ENCODE data around the gene QSOX2.
"Not testable (repeated sequence)": the region's sequence is repeated elsewhere in the genome, so short reads cannot be mapped to it uniquely, and the experiment has no call there.

The QSOX2 gene

DNA sequence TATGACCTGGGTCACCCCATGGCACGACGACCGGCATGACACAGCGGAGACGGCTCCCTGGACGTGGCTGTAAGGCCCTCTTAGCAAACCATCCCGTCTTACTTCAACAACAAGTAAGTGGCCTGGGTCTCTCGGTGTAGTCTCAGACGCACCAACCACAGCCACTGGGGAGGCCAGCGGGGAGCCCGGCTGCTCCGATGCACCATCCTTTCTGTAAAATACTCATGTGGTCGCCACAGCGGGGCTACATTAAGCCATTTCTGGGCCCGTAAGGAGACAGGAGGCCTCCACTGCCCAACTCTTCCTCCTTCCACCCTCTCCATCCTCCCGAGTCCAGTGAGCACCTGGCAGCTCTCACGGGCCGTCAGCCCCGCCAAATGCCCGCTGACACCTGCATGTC is 4.7 kb downstream of the QSOX2 start:
- DNase-seq = no peak
- H3K27me3 Mint-ChIP-seq = no peaks in the 10 kb centered on the region
- H3K4me3 Mint-ChIP-seq = no peak overlapping the region
- H3K9me3 Mint-ChIP-seq = no peaks in the 10 kb centered on the region
- H3K4me1 Mint-ChIP-seq = peaks cover 69% of the 10 kb centered on the region
- no peak for ATAC-seq
- peak overlapping the region in 1 of 2 donors; percentile 49 for H3K27ac Mint-ChIP-seq

- Mint-ChIP-seq H3K9me3 (no peaks in the 10 kb centered on the region), H3K27me3 (no peaks in the 10 kb centered on the region), H3K27ac (no peak overlapping the region), H3K4me3 (no peak overlapping the region), H3K4me1 (peaks cover 74% of the 10 kb centered on the region)
- DNase-seq = no peak
- ATAC-seq = no peak
These were observed 5.7 kb downstream of the QSOX2 start for GRCh38 chr9:136239983-136240330.

DNA sequence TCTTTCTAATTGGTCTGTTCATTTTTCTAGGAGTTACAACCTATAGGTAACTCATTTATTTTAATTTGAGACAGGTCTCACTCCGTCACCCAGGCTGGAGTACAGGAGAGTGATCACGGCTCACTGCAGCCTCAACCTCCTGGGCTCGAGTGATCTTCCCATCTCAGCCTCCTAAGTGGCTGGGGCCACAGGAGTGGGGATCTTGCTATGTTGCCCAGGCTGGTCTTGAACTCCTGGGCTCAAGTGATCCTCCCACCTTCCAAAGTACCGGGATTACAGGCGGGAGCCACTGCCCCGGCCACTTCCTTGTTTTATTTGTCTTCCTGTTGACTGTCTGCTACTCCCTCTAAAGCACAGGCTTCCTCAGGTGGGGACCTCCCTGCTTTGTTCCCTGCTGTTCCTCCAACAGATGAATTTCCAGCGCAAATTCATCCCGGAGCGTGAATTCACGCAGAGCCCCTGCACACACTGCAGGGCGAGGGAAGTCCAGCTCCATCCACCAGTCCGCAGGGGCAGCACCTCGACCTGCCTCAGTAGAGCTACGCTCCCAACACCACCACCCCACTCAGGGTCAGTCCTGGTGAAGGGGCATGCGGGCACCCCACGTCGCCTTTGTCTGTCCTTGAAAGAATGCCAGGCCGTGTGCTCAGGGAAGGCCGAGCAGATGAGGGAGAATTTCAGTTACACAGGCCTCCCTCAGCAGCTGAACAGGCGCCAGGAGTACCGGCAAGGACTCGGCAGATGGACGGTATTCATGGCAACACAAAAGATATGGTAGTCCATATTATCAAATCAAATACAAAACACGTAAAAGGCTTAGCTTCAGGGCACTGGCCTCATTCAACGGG is 6.3 kb downstream of the QSOX2 start:
- Mint-ChIP-seq H3K27me3 (no peaks in the 10 kb centered on the region), H3K9me3 (no peaks in the 10 kb centered on the region), H3K4me3 (no peak overlapping the region), H3K4me1 (peaks cover 74% of the 10 kb centered on the region), H3K27ac (no peak overlapping the region)
- no peak for DNase-seq
- no peak for ATAC-seq

DNA sequence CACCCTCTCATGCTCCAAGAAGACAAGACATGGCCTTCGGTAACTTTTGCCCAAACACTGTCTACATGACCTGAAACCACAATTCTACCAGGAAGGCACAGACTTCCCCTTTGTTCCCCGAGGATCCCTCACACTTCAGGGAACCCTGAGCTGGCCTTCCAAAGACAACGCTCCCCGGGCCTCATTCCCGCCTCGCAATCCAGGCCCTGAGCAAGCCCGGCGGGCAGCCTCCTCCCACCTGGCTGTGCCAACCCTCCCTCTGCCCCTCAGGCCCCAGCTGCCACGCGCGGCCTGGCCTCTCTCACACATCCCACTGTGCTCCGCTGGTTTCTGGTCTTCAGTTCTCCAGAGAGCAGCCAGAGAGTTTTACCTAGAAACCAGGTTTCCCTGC is 7.3 kb downstream of the QSOX2 start:
- Mint-ChIP-seq H3K4me3 (no peak overlapping the region), H3K27ac (no peak overlapping the region), H3K4me1 (peaks cover 74% of the 10 kb centered on the region), H3K27me3 (no peaks in the 10 kb centered on the region), H3K9me3 (no peaks in the 10 kb centered on the region)
- ATAC-seq (no peak), DNase-seq (no peak)

GRCh38 chr9:136237486-136238341 is 7.9 kb downstream of the QSOX2 start:
- ATAC-seq (no peak), DNase-seq (no peak)
- Mint-ChIP-seq H3K27ac (no peak overlapping the region), H3K9me3 (no peaks in the 10 kb centered on the region), H3K4me3 (no peak overlapping the region), H3K27me3 (no peaks in the 10 kb centered on the region), H3K4me1 (peaks cover 74% of the 10 kb centered on the region)

DNA sequence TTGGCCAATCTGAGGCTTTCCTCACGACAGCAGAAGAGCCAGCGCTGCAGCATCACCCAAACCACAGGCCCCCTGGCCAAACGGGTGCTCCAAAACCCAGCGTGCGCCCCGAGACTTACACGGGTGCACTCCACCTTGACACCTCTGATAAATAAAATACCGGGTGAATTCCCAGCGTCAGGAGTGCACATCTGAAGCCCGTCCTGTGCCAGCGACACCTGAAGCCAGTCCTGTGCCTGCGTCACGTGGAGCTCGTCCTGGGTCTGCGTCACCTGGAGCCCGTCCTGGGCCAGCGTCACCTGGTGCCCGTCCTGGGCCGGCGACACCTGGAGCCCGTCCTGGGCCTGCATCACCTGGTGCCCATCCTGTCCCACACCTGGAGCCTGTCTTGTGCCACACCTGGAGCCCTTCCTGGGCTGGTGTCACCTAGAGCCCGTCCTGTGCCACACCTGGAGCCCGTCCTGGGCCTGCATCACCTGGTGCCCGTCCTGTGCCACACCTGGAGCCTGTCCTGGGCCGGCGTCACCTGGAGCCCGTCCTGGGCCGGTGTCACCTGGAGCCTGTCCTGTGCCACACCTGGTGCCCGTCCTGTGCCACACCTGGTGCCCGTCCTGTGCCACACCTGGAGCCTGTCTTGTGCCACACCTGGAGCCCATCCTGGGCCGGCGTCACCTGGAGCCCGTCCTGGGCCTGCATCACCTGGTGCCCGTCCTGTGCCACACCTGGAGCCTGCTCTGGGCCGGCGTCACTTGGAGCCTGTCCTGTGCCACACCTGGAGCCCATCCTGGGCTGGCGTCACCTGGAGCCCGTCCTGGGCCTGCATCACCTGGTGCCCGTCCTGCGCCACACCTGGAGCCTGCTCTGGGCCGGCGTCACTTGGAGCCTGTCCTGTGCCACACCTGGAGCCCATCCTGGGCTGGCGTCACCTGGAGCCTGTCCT is 8.9 kb downstream of the QSOX2 start:
- not testable (repeated sequence) for H3K4me3 Mint-ChIP-seq, DNase-seq, ATAC-seq, H3K9me3 Mint-ChIP-seq, H3K27ac Mint-ChIP-seq, H3K27me3 Mint-ChIP-seq
- H3K4me1 Mint-ChIP-seq = peaks cover 74% of the 10 kb centered on the region

GRCh38 chr9:136235709-136236455 is 9.7 kb downstream of the QSOX2 start:
- Mint-ChIP-seq H3K4me1 (peaks cover 74% of the 10 kb centered on the region), H3K27ac (no peak overlapping the region), H3K9me3 (no peaks in the 10 kb centered on the region), H3K27me3 (no peaks in the 10 kb centered on the region), H3K4me3 (no peak overlapping the region)
- DNase-seq (no peak), ATAC-seq (no peak)

DNA sequence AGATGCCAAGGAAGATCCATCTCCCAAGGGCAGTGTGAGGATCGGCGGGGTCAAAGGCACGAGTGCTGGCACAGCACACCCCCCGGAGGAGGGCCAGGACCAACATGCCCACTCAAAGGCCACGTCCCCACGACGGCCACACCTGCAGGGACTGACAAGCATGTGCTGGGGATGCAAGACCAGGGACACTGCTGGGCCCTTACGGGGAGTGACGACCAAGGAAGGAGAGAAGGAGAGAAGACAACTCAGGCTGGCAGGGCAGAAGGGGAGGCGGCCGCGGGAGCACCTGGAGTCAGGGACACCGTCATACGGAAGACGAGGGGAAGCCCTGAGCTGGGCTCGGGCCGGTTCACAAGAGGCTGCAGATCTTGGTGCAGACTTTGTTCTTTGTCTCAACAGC is 10.4 kb downstream of the QSOX2 start:
- Mint-ChIP-seq H3K9me3 (no peaks in the 10 kb centered on the region), H3K4me3 (no peak overlapping the region), H3K27me3 (no peaks in the 10 kb centered on the region), H3K27ac (peak overlapping the region in 1 of 2 donors; percentile 43), H3K4me1 (peaks cover 74% of the 10 kb centered on the region)
- DNase-seq (no peak), ATAC-seq (no peak)

DNA sequence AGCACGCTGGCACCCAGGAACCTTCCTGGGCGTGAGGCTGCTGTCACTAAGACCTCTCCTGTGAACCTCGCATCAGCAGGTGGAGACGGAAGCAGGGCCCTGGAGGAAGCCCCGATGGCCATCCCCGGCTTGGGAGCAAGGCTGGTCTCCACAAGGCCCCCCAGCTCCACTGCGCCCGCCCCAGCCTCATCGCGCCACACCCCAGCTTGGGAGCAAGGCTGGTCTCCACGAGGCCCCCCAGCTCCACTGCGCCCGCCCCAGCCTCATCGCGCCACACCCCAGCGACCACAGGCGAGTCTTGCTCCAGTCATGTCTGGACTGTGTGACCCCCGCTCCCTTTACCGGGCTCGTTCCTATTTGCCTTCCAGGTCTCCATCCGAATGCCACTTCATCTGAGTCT is 11.0 kb downstream of the QSOX2 start:
- no peaks in the 10 kb centered on the region for H3K9me3 Mint-ChIP-seq
- H3K4me3 Mint-ChIP-seq = no peak overlapping the region
- peaks cover 73% of the 10 kb centered on the region for H3K4me1 Mint-ChIP-seq
- no peaks in the 10 kb centered on the region for H3K27me3 Mint-ChIP-seq
- ATAC-seq (peak; percentile 52), DNase-seq (no peak)
- peak overlapping the region; percentile 65 to 72 for H3K27ac Mint-ChIP-seq

DNA sequence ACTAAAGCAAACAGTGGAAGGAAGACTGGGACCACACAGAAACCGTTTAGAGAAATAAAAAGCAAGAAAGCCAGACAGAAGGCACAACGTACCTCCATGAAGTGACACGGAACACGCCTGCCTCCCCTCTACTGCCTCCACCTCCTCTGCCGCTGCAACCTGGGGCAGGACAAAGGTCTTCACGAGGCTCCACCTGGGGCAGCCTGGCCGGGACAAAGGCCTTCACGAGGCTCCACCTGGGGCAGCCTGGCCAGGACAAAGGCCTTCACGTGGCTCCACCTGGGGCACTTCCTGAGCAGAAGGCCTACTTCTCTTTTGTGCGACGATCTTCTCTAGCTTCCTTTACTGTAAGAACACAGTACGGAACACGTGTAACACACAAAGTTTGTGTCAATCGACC is 11.7 kb downstream of the QSOX2 start:
- Mint-ChIP-seq H3K9me3 (no peaks in the 10 kb centered on the region), H3K4me1 (peaks cover 70% of the 10 kb centered on the region), H3K27ac (peak overlapping the region in 1 of 2 donors; percentile 90), H3K27me3 (no peaks in the 10 kb centered on the region), H3K4me3 (peak overlapping the region in 1 of 2 donors; percentile 52)
- no peak for DNase-seq
- ATAC-seq = no peak

GRCh38 chr9:136233411-136233810 is 12.2 kb downstream of the QSOX2 start:
- peak; percentile 22 for ATAC-seq
- peaks cover 70% of the 10 kb centered on the region for H3K4me1 Mint-ChIP-seq

DNA sequence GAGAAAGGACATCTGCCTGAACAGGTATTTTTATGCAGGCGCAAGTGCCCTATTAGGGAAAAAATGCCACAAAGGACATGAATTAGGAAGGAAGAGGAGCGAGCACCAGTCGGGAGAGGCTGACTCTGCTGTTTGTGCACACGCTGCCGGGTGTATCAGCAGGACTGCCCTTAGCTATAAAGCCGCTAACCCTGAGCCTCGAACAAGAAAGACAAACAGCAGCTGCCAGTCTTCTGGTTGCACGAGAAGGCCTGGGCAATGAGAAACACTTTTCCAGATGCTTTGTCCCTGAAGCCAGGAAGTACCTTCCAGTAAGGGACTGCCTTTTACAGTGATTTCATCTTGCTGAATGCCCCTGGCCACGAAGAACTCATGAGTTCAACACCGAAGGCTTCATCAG is 12.6 kb downstream of the QSOX2 start:
- peaks cover 70% of the 10 kb centered on the region for H3K4me1 Mint-ChIP-seq
- ATAC-seq = no peak
- peak overlapping the region in 1 of 2 donors; percentile 37 for H3K4me3 Mint-ChIP-seq
- H3K9me3 Mint-ChIP-seq = no peaks in the 10 kb centered on the region
- no peaks in the 10 kb centered on the region for H3K27me3 Mint-ChIP-seq
- H3K27ac Mint-ChIP-seq = peak overlapping the region in 1 of 2 donors; percentile 90
- DNase-seq = no peak

More at GRCh38 chr9:136233411-136233810, 12.2 kb downstream of the QSOX2 start:
- Mint-ChIP-seq H3K9me3 (no peaks in the 10 kb centered on the region), H3K27me3 (no peaks in the 10 kb centered on the region), H3K4me3 (peak overlapping the region; percentile 16 to 52), H3K27ac (peak overlapping the region; percentile 79 to 90)
- DNase-seq = no peak

DNA sequence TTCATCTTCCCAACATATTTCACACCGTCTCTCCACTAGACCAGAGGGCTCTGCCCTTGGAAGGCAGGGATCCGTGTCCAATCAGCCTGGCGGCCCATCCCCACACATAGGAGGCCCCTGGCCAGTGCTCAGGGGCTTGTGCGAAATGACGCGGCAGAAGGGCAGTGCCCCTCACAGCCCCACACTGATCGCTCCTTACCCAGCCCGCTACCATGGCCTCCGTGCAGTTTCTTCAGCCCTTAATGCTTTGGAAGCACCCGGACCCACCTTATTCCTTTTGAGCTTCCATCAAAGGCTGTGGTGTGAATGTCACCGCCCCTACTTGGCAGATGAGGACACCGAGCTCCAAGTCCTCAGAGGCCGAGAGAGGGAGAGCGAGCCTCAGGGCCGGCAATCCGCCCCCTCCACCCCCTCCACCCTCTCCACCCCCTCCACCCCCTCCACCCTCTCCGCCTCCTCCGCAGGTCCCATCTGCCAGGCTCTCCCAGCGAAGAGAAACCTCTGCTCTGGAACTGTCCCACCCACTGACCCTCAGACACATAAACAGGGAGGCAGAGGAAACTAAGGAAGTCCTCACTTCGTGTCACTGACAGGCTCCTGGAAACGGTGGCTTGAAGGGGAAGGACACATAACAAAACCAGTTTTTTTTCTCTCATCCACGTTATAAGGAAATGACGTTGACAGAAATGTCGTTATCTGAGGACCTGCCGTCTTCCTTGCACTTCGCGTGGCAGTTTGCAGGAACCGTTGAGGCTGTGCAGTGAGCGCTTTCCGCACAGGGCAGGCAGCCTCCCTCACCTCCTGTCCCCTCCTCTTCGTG is 13.9 kb downstream of the QSOX2 start:
- H3K4me1 Mint-ChIP-seq = peaks cover 70% of the 10 kb centered on the region
- ATAC-seq (peak; percentile 78), DNase-seq (no peak)
- H3K9me3 Mint-ChIP-seq = no peaks in the 10 kb centered on the region
- peak overlapping the region in 1 of 2 donors; percentile 44 for H3K27ac Mint-ChIP-seq
- peak overlapping the region; percentile 47 to 68 for H3K4me3 Mint-ChIP-seq
- no peaks in the 10 kb centered on the region for H3K27me3 Mint-ChIP-seq

- Mint-ChIP-seq H3K27ac (peak overlapping the region; percentile 54 to 71), H3K27me3 (no peaks in the 10 kb centered on the region), H3K4me1 (peaks cover 75% of the 10 kb centered on the region), H3K9me3 (no peaks in the 10 kb centered on the region), H3K4me3 (no peak overlapping the region)
- DNase-seq (no peak), ATAC-seq (no peak)
These were observed 14.8 kb downstream of the QSOX2 start for GRCh38 chr9:136230773-136231172.
